Measurements from ENCODE around the gene COL9A1. TPM values are rescaled to one million over a fixed set of nuclear protein-coding genes. Genes with fewer than 3 reads are reported as not detected.

COL9A1 gene
- total RNA-seq, 1 donor from 2014 or later = not detected

GRCh38 chr6:70198785-70199184 lies 104.1 kb downstream of the COL9A1 start:
- no peak for TF ChIP-seq CTCF (conservative IDR thresholded peaks at IDR 0.05; ENCODE audit: low read depth, low read length)
- no peak overlapping the region for H3K4me3 ChIP-seq (ENCODE audit: low read depth, low read length)
- DNase-seq (ENCODE audit: low read depth) = no peak

DNA sequence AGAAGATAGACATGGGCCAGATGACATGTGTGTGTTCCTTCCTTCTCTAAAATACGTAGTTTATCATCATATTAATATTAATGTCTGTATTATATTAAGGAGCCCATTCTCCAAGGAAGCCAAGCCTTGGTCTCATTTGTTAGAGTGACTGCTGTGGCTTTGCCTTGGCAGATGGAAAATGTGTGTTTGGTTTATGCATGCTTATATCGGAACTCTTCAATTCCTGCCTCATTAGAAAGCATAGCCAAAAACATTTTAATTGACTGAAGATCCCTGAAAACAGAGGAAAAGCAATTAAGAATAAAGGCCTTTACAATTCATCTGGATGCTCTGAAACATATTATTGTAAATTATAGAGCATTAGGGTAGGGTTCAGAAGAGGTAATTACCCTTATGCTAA lies 106.4 kb downstream of the COL9A1 start:
- TF ChIP-seq CTCF (conservative IDR thresholded peaks at IDR 0.05; ENCODE audit: low read depth, low read length) = no peak
- no peak for DNase-seq (ENCODE audit: low read depth)
- no peak overlapping the region for H3K4me3 ChIP-seq (ENCODE audit: low read depth, low read length)

GRCh38 chr6:70194421-70194820 lies 108.5 kb downstream of the COL9A1 start:
- DNase-seq (ENCODE audit: low read depth) = no peak
- no peak overlapping the region for H3K4me3 ChIP-seq (ENCODE audit: low read depth, low read length)
- TF ChIP-seq CTCF (conservative IDR thresholded peaks at IDR 0.05; ENCODE audit: low read depth, low read length) = no peak

DNA sequence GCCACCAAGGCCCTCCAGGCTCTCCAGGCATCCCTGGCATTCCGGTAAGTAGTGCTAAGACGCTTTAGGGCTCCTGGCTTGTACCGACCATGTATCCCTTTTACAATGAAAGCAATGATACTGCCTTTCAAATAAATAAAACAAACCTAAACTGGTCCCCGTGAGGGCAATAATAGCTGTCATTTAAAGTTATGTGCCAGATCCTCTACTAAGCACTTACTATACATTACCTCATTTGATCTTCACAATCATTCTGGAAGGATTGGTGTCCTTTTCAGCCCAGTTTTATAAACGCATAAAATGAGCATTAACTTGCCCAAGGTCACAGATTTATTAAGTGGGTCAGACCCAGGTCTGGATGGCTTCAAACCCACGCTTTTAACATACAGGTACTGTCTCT lies 114.7 kb downstream of the COL9A1 start:
- DNase-seq (ENCODE audit: low read depth) = no peak
- H3K4me3 ChIP-seq (ENCODE audit: low read depth, low read length) = no peak overlapping the region
- no peak for TF ChIP-seq CTCF (conservative IDR thresholded peaks at IDR 0.05; ENCODE audit: low read depth, low read length)

- TF ChIP-seq CTCF (conservative IDR thresholded peaks at IDR 0.05; ENCODE audit: low read depth, low read length) = no peak
- no peak for DNase-seq (ENCODE audit: low read depth)
These were observed 116.4 kb downstream of the COL9A1 start for GRCh38 chr6:70186461-70186860.

DNA sequence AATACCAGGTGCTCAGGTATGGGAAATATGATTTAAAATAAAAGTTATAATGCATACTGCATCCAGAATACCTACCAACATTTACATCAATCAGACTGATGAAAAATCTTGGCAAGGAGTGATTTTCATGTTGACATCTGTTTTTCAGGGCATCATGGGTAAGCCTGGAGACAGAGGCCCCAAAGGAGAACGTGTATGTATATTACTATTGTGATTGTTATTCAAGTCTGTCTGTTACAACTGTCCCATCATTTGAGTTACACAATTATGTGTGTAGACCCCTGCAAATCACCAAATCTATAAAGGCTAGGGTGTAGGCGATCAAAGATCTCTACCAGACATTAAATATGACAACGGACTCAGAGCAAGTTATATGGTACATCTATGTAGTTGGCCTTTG lies 118.2 kb downstream of the COL9A1 start:
- no peak overlapping the region for H3K4me3 ChIP-seq (ENCODE audit: low read depth, low read length)
- no peak for DNase-seq (ENCODE audit: low read depth)
- no peak for TF ChIP-seq CTCF (conservative IDR thresholded peaks at IDR 0.05; ENCODE audit: low read depth, low read length)

More at GRCh38 chr6:70186461-70186860, 116.4 kb downstream of the COL9A1 start:
- H3K4me3 ChIP-seq (ENCODE audit: low read depth, low read length) = no peak overlapping the region

- no peak overlapping the region for H3K4me3 ChIP-seq (ENCODE audit: low read depth, low read length)
- DNase-seq (ENCODE audit: low read depth) = no peak
- no peak for TF ChIP-seq CTCF (conservative IDR thresholded peaks at IDR 0.05; ENCODE audit: low read depth, low read length)
These were observed 119.3 kb downstream of the COL9A1 start for GRCh38 chr6:70183538-70183937.
